ENCODE data around the gene MESP2.

- TF ChIP-seq CTCF (IDR thresholded peaks at IDR 0.05; ENCODE audit: poor library complexity) (no peak), EZH2phosphoT487 (IDR thresholded peaks at IDR 0.05; ENCODE audit: low read depth, severe bottlenecking, unreplicated experiment) (no peak), EZH2 (IDR thresholded peaks at IDR 0.05; ENCODE audit: borderline replicate concordance) (no peak)
Measured at GRCh38 chr15:89826671-89827655, 50.8 kb downstream of the MESP2 start.

All from hepatocyte (in vitro differentiated cells).